ENCODE measurements around the gene BAG3.
"Not testable (repeated sequence)": the region's sequence is repeated elsewhere in the genome, so short reads cannot be mapped to it uniquely, and the experiment has no call there.

Gene BAG3

DNA sequence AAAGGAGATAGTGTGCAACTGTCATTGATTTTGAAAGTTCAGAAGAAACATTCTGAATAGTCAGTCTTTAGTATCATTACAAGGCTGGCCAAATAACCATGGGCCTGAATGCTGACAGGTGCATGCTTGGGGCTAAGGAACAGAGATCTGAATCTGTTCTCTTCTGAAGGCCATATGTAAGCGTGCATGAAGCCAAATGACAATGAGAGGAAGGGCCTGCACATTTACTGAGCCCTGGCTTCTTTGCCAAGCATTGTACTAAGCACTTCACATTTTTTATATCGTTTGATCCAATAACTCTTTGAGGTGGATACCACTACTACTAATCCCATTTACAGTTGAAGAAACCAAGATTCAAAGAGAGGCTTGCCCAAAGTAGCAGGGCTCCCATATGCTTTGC is 32.0 kb upstream of the BAG3 start:
- H3K9me3 ChIP-seq (ENCODE audit: control insufficient read depth, low read length), result no peaks in the 10 kb centered on the region
- H3K36me3 ChIP-seq (ENCODE audit: control insufficient read depth, insufficient read depth, low read length), result no peaks in the 10 kb centered on the region
- H3K27me3 ChIP-seq (ENCODE audit: control insufficient read depth, insufficient read depth, low read length, poor library complexity, severe bottlenecking), result no peaks in the 10 kb centered on the region
- no peak overlapping the region for H3K27ac ChIP-seq (ENCODE audit: insufficient read depth, low read depth, low read length, poor library complexity, severe bottlenecking)
- H3K4me3 ChIP-seq (ENCODE audit: insufficient read depth, low read depth, low read length), result no peak overlapping the region
- 95 to 98% methylated on average over 2 of the region's 2 CpGs for WGBS, 2 experiments
- no peaks in the 10 kb centered on the region for H3K4me1 ChIP-seq (ENCODE audit: control insufficient read depth, insufficient read depth, low read length)

DNA sequence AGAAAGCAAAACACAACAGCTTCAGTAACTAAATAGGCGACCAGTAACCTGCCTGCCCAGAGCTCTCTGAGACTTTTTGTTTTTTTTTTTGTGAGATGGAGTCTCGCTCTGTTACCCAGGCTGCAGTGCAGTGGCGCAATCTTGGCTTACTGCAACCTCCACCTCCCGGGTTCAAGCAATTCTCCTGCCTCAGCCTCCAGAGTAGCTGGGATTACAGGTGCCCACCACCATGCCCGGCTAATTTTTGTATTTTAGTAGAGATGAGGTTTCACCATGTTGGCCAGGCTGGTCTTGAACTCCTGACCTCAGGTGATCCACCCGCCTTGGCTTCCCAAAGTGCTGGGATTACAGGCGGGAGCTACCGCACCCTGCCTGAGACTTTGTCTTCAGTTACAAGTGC is 31.4 kb upstream of the BAG3 start:
- H3K4me3 ChIP-seq (ENCODE audit: insufficient read depth, low read depth, low read length); H3K27me3 ChIP-seq (ENCODE audit: control insufficient read depth, insufficient read depth, low read length, poor library complexity, severe bottlenecking); H3K4me1 ChIP-seq (ENCODE audit: control insufficient read depth, insufficient read depth, low read length); H3K36me3 ChIP-seq (ENCODE audit: control insufficient read depth, insufficient read depth, low read length); H3K9me3 ChIP-seq (ENCODE audit: control insufficient read depth, low read length); H3K27ac ChIP-seq (ENCODE audit: insufficient read depth, low read depth, low read length, poor library complexity, severe bottlenecking): not testable (repeated sequence)
- WGBS, 2 experiments, result 88 to 94% methylated on average over 8 of the region's 8 CpGs

DNA sequence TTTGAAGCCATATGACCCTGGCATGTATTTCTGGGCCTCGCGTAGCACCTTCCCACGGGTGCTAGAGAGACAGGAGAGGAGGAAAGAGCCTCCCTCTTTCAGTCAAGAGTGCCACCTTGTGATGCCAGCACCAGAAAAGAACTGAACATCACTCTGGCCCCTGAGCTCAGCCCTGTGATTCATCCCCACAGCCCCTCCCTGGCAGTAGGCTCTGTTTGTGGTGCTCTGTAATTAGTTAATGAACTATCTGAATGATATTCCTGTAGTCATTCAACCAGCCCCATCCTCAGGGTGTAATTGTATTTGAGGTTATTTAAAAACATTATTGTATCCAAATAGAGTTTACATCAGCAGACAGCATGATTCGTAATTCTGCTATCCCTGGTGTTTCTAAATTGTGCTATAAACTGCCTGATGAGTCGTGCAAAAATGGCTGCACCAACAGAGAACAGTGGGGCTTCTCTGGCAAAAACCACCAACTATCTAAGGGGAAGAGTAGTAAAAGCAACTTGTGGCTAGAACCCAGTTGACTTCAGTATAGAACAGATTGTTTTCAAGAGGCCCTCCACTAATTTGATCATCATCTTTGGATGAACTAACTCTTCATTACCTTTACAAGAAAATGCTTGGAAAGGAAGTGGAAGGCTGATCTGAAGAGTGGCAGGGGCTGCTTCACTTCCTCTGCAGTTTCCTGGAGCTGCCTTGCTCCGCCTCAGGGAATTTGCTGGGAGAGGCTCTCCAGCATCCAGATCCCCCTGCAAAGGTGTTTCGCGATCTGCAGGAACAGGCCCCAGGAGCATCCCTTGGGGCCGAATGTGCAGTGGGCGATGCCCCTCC is 30.7 kb upstream of the BAG3 start:
- no peaks in the 10 kb centered on the region for H3K36me3 ChIP-seq (ENCODE audit: control insufficient read depth, insufficient read depth, low read length)
- no peak overlapping the region for H3K27ac ChIP-seq (ENCODE audit: insufficient read depth, low read depth, low read length, poor library complexity, severe bottlenecking)
- H3K9me3 ChIP-seq (ENCODE audit: control insufficient read depth, low read length), result no peaks in the 10 kb centered on the region
- H3K4me3 ChIP-seq (ENCODE audit: insufficient read depth, low read depth, low read length), result no peak overlapping the region
- WGBS, 2 experiments, result 88% methylated on average over 10 of the region's 10 CpGs
- H3K27me3 ChIP-seq (ENCODE audit: control insufficient read depth, insufficient read depth, low read length, poor library complexity, severe bottlenecking), result no peaks in the 10 kb centered on the region
- no peaks in the 10 kb centered on the region for H3K4me1 ChIP-seq (ENCODE audit: control insufficient read depth, insufficient read depth, low read length)

DNA sequence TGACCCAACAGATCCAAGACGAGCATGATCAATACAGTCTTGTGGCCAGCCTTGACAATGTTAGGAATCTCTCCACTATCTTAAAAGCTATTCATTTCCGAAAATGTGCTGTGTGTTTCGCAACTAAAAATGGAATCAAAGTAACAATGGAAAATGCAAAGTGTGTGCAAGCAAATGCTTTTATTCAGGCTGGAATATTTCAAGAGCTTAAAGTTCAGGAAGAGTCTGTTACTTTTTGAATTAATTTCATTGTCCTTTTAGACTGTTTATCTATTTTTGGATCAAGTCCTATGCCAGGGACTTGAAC is 30.1 kb upstream of the BAG3 start:
- 91 to 94% methylated on average over 3 of the region's 3 CpGs for WGBS, 2 experiments
- no peak overlapping the region for H3K4me3 ChIP-seq (ENCODE audit: insufficient read depth, low read depth, low read length)
- no peaks in the 10 kb centered on the region for H3K36me3 ChIP-seq (ENCODE audit: control insufficient read depth, insufficient read depth, low read length)
- no peaks in the 10 kb centered on the region for H3K4me1 ChIP-seq (ENCODE audit: control insufficient read depth, insufficient read depth, low read length)
- no peak overlapping the region for H3K27ac ChIP-seq (ENCODE audit: insufficient read depth, low read depth, low read length, poor library complexity, severe bottlenecking)
- H3K9me3 ChIP-seq (ENCODE audit: control insufficient read depth, low read length), result no peaks in the 10 kb centered on the region
- H3K27me3 ChIP-seq (ENCODE audit: control insufficient read depth, insufficient read depth, low read length, poor library complexity, severe bottlenecking), result no peaks in the 10 kb centered on the region

DNA sequence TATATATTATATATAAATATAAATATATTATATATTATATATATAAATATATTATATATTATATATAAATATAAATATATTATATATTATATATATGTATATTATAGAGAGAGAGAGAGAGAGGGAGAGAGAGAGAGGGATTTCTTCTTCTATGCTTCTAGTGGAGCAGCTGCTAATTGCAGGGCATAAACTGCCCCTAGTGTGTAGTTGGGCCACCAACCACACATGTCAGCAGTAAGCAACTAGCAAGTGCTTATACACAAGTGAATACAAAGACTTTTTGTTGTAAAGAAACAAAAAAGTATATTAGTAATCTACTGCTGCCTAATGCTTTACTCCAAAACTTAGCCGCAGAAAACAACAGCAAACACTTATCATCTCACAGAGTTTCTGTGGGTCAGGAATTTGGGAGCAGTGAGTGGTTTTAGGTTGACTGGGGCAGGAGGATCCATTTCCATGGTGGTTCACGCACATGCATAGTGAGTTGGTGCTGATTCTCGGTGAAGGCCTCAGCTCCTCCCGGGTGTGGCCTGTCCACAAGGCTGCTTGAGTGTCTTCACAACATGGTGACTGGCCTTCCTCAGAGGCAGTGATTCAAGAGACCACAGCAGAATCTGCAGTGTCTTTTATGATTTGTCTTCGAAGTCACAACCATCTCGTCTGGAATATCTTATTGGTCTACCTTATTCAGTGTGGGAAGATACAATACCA is 25.5 kb upstream of the BAG3 start:
- Histone ChIP-seq H3K9me3 (ENCODE audit: control insufficient read depth, low read length) (no peaks in the 10 kb centered on the region), H3K27ac (ENCODE audit: insufficient read depth, low read depth, low read length, poor library complexity, severe bottlenecking) (no peak overlapping the region), H3K27me3 (ENCODE audit: control insufficient read depth, insufficient read depth, low read length, poor library complexity, severe bottlenecking) (no peaks in the 10 kb centered on the region), H3K4me1 (ENCODE audit: control insufficient read depth, insufficient read depth, low read length) (no peaks in the 10 kb centered on the region), H3K4me3 (ENCODE audit: insufficient read depth, low read depth, low read length) (no peak overlapping the region), H3K36me3 (ENCODE audit: control insufficient read depth, insufficient read depth, low read length) (no peaks in the 10 kb centered on the region)
- 96 to 97% methylated on average over 5 to 6 of the region's 6 CpGs for WGBS, 2 experiments

DNA sequence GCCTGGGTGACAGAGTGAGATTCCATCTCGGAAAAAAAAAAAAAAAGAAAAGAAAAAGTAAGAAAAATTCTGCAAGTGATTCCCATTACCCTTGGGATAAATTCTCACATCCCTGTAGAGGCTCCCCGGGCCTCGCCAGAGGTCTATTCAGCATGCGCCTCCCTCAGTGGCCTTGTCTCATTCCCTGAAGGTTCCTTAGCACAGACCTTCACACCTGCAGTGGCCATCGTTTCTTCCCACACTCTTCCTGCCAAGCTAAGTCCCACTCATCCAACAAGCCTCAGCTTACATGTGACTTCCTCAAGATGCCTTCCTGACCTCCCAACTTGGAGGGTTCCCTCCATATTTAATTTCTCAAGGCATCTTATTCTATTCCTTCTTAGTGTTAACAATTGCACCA is 20.9 kb upstream of the BAG3 start:
- H3K4me1 ChIP-seq (ENCODE audit: control insufficient read depth, insufficient read depth, low read length), result no peaks in the 10 kb centered on the region
- H3K4me3 ChIP-seq (ENCODE audit: insufficient read depth, low read depth, low read length), result no peak overlapping the region
- no peaks in the 10 kb centered on the region for H3K36me3 ChIP-seq (ENCODE audit: control insufficient read depth, insufficient read depth, low read length)
- no peaks in the 10 kb centered on the region for H3K9me3 ChIP-seq (ENCODE audit: control insufficient read depth, low read length)
- no peak overlapping the region for H3K27ac ChIP-seq (ENCODE audit: insufficient read depth, low read depth, low read length, poor library complexity, severe bottlenecking)
- 95 to 97% methylated on average over 5 of the region's 5 CpGs for WGBS, 2 experiments
- H3K27me3 ChIP-seq (ENCODE audit: control insufficient read depth, insufficient read depth, low read length, poor library complexity, severe bottlenecking), result no peaks in the 10 kb centered on the region

DNA sequence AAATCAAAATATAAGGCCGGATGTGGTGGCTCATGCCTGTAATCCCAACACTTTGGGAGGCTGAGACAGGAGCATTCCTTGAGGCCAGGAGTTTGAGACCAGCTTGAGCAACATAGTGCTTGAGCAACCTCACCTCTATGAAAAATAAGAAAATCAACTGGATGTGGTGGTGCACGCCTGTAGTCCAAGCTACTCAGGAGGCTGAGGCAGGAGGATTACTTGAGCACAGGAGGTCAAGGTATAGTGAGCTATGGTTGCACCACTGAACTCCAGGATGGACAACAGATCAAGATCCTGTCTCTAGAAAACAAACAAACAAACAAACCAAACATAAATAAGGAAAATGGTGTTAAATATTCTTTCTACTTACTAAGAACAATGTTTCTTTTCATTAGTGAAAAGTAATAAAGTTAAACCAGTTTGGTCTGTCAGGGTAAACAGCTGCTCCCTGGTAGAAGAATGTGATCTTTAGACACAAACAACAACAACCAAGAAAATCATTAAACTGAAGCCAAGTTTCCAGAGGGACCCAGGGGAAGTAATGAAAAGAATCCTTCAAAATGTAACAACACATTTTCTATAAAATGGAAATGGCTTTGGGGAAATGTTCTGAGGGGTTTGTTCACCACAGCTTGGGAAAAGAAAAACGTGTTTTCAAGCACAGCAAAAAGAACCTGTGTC is 17.5 kb upstream of the BAG3 start:
- Histone ChIP-seq H3K36me3 (ENCODE audit: control insufficient read depth, insufficient read depth, low read length) (no peaks in the 10 kb centered on the region), H3K4me3 (ENCODE audit: insufficient read depth, low read depth, low read length) (no peak overlapping the region), H3K27me3 (ENCODE audit: control insufficient read depth, insufficient read depth, low read length, poor library complexity, severe bottlenecking) (no peaks in the 10 kb centered on the region), H3K27ac (ENCODE audit: insufficient read depth, low read depth, low read length, poor library complexity, severe bottlenecking) (no peak overlapping the region), H3K9me3 (ENCODE audit: control insufficient read depth, low read length) (no peaks in the 10 kb centered on the region), H3K4me1 (ENCODE audit: control insufficient read depth, insufficient read depth, low read length) (no peaks in the 10 kb centered on the region)
- 80 to 90% methylated on average over 3 of the region's 3 CpGs for WGBS, 2 experiments

DNA sequence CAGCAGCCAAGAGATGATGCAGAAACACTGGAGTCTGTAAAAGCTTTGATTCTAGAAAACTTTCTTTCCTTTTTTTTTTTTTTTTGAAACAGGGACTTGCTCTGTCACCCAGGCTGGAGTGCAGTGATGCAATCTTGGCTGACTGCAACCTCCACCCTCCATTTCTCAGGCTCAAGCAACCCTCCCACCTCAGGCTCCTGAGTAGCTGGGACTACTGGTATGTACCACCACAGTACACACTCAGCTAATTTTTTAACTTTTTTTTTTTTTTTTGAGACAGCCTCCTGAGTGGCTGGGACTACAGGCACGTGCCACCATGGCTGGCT is 17.0 kb upstream of the BAG3 start:
- WGBS, 2 experiments, result 89 to 93% methylated on average over 1 of the region's 1 CpG
- Histone ChIP-seq H3K9me3 (ENCODE audit: control insufficient read depth, low read length) (no peaks in the 10 kb centered on the region), H3K27ac (ENCODE audit: insufficient read depth, low read depth, low read length, poor library complexity, severe bottlenecking) (no peak overlapping the region), H3K4me1 (ENCODE audit: control insufficient read depth, insufficient read depth, low read length) (no peaks in the 10 kb centered on the region), H3K27me3 (ENCODE audit: control insufficient read depth, insufficient read depth, low read length, poor library complexity, severe bottlenecking) (no peaks in the 10 kb centered on the region), H3K4me3 (ENCODE audit: insufficient read depth, low read depth, low read length) (no peak overlapping the region), H3K36me3 (ENCODE audit: control insufficient read depth, insufficient read depth, low read length) (no peaks in the 10 kb centered on the region)

DNA sequence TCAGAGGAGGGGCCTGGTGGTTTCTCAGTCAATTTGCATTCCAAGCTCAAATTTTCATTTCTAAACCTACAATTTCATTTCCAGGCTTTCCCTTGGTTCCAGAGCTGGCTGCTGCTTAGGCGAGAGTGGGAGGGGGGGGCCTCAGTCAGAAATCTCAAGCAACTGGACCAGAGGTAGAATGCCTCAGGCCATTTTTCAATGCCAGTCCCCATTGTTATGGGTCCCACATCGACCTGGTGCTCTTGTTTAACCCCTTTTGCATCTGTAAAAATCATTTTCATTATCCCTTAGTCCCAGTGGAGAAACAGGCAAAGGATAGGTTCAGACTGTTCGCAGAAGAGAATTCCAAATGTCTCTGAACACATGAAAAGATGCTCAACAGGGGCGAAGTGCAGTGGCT is 13.5 kb upstream of the BAG3 start:
- WGBS, 2 experiments, result 75 to 78% methylated on average over 4 of the region's 4 CpGs
- H3K27me3 ChIP-seq (ENCODE audit: control insufficient read depth, insufficient read depth, low read length, poor library complexity, severe bottlenecking), result no peaks in the 10 kb centered on the region
- H3K36me3 ChIP-seq (ENCODE audit: control insufficient read depth, insufficient read depth, low read length), result no peaks in the 10 kb centered on the region
- no peak overlapping the region for H3K4me3 ChIP-seq (ENCODE audit: insufficient read depth, low read depth, low read length)
- no peaks in the 10 kb centered on the region for H3K9me3 ChIP-seq (ENCODE audit: control insufficient read depth, low read length)
- no peak overlapping the region for H3K27ac ChIP-seq (ENCODE audit: insufficient read depth, low read depth, low read length, poor library complexity, severe bottlenecking)
- no peaks in the 10 kb centered on the region for H3K4me1 ChIP-seq (ENCODE audit: control insufficient read depth, insufficient read depth, low read length)

DNA sequence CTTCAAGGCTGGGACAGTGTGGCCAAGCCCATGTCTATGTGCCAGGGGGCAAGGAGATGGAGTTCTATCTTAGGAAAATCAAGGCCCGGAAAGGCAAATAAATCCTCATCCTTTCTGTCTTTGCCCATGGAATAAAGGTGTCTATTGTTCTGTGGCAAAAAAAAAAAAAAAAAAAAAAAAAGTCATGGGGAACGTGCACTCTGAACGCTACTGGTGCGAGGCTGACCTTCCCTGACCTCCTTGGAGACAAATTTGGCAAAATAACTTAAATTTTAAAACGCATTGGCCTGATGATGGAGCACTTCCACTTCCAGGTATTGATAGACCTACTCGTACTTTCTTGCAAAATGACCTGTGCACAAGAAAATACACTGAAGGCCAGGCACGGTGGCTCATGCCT is 12.2 kb upstream of the BAG3 start:
- Histone ChIP-seq H3K4me3 (ENCODE audit: insufficient read depth, low read depth, low read length) (no peak overlapping the region), H3K9me3 (ENCODE audit: control insufficient read depth, low read length) (no peaks in the 10 kb centered on the region), H3K4me1 (ENCODE audit: control insufficient read depth, insufficient read depth, low read length) (no peaks in the 10 kb centered on the region), H3K27ac (ENCODE audit: insufficient read depth, low read depth, low read length, poor library complexity, severe bottlenecking) (no peak overlapping the region), H3K27me3 (ENCODE audit: control insufficient read depth, insufficient read depth, low read length, poor library complexity, severe bottlenecking) (no peaks in the 10 kb centered on the region), H3K36me3 (ENCODE audit: control insufficient read depth, insufficient read depth, low read length) (no peaks in the 10 kb centered on the region)
- WGBS, 2 experiments, result 93 to 95% methylated on average over 7 of the region's 7 CpGs

Data from ectodermal cell (in vitro differentiated cells).